Naive thymus-derived CD4-positive, alpha-beta T cell (primary cell): ENCODE data around the gene OSBPL10. TPM values are rescaled to one million over a fixed set of nuclear protein-coding genes. Genes with fewer than 3 reads are reported as not detected.

Experiments used
- ATAC-seq: fragments of 150-1000 bp; cut with Tn5 transposase; 2 replicates; pipeline ENCODE4 v1.10.0; 2021; ENCODE audit warnings: mild to moderate bottlenecking, moderate library complexity
- CTCF ChIA-PET: fragments of 350-600 bp; sonication (Branson Sonifier 250); formaldehyde crosslinking; loops from one replicate; lab custom pipeline; 2021; ENCODE audit warnings: antibody characterized with exemption; lab: Charles Lee
- POLR2A ChIA-PET: fragments of 350-600 bp; sonication (Branson Sonifier 250); formaldehyde crosslinking; loops from one replicate; lab custom pipeline; 2021; ENCODE audit warnings: antibody characterized with exemption, inconsistent platforms; lab: Charles Lee
- DNase-seq, 9 donors: peaks; one replicate each; pipeline versions ENCODE4 v3.0.0 to v3.0.0-alpha.2; 2020 to 2022; ENCODE audit warnings: mixed read lengths in 1 of 9
- H3K27ac ChIP-seq: one replicate; pipeline ENCODE4 v1.7.0; 2013; ENCODE audit warnings: mild to moderate bottlenecking, low read depth, low read length, moderate library complexity
- H3K27me3 ChIP-seq, 2 donors: one replicate each; pipeline ENCODE4 v1.7.0; 2013; ENCODE audit warnings: low read length in 2 of 2, mild to moderate bottlenecking in 2 of 2, moderate library complexity in 2 of 2; ENCODE audit not compliant: control insufficient read depth in 2 of 2, insufficient read depth in 2 of 2
- H3K36me3 ChIP-seq, 3 experiments: 1 replicate in 2 of 3; 2 replicates in 1 of 3; pipeline ENCODE4 v1.7.0; 2013; ENCODE audit warnings: low read length in 3 of 3, mild to moderate bottlenecking in 3 of 3, moderate library complexity in 1 of 3; ENCODE audit not compliant: insufficient read depth in 3 of 3, control insufficient read depth in 2 of 3
- H3K4me1 ChIP-seq, 2 donors: one replicate each; pipeline ENCODE4 v1.7.0; 2013; ENCODE audit warnings: low read length in 2 of 2, mild to moderate bottlenecking in 2 of 2, moderate library complexity in 1 of 2; ENCODE audit not compliant: control insufficient read depth in 2 of 2, insufficient read depth in 2 of 2
- H3K4me3 ChIP-seq: 2 replicates; pipeline ENCODE4 v1.7.0; 2013; ENCODE audit warnings: mild to moderate bottlenecking, low read length
- H3K9me3 ChIP-seq, 3 experiments: 1 replicate in 2 of 3; 2 replicates in 1 of 3; pipeline ENCODE4 v1.7.0; 2013; ENCODE audit warnings: low read length in 3 of 3; ENCODE audit not compliant: control insufficient read depth in 2 of 3
- H3K27ac Mint-ChIP-seq, 9 donors: one replicate each; pipeline ENCODE4 v1.8.0; 2020 to 2022; ENCODE audit warnings: mixed read lengths in 9 of 9, mild to moderate bottlenecking in 8 of 9, moderate library complexity in 5 of 9, inconsistent platforms in 2 of 9
- H3K27me3 Mint-ChIP-seq, 5 donors: one replicate each; pipeline ENCODE4 v1.8.0; 2021 to 2022; ENCODE audit warnings: mixed read lengths in 5 of 5, mild to moderate bottlenecking in 1 of 5
- H3K36me3 Mint-ChIP-seq, 5 donors: one replicate each; pipeline ENCODE4 v1.8.0; 2020 to 2022; ENCODE audit warnings: mixed read lengths in 5 of 5, mild to moderate bottlenecking in 3 of 5, inconsistent platforms in 1 of 5
- H3K4me1 Mint-ChIP-seq, 7 donors: one replicate each; pipeline ENCODE4 v1.8.0; 2020 to 2022; ENCODE audit warnings: mixed read lengths in 7 of 7, mild to moderate bottlenecking in 3 of 7, inconsistent platforms in 1 of 7
- H3K4me3 Mint-ChIP-seq, 10 donors: one replicate each; pipeline ENCODE4 v1.8.0; 2020 to 2022; ENCODE audit warnings: mild to moderate bottlenecking in 10 of 10, mixed read lengths in 10 of 10, moderate library complexity in 6 of 10, inconsistent platforms in 2 of 10
- H3K9me3 Mint-ChIP-seq, 11 donors: one replicate each; pipeline ENCODE4 v1.8.0; 2020 to 2022; ENCODE audit warnings: mixed read lengths in 11 of 11, mild to moderate bottlenecking in 4 of 11, inconsistent platforms in 1 of 11, moderate library complexity in 1 of 11
- intact Hi-C, 2 donors: fragments of 100-400 bp; cut with micrococcal nuclease; formaldehyde crosslinking; loops; one replicate each; pipeline ENCODE4 v1.15.1; 2023
- polyA plus RNA-seq, 2 donors: library from polyadenylated mRNA; unstranded; fragments of 300-500 nt; fragmentation: Illumina TruSeq; gene quantifications; one replicate each; pipeline ENCODE4 v1.2.3, GENCODE V29; 2021
- total RNA-seq, 6 experiments: library from RNA in 5 of 6; stranded (reverse) in 5 of 6; gene quantifications; 1 replicate in 5 of 6; 2 replicates in 1 of 6; pipeline ENCODE4 v1.2.3 and lab custom pipeline; 2021 to 2026

OSBPL10 gene, protein sequence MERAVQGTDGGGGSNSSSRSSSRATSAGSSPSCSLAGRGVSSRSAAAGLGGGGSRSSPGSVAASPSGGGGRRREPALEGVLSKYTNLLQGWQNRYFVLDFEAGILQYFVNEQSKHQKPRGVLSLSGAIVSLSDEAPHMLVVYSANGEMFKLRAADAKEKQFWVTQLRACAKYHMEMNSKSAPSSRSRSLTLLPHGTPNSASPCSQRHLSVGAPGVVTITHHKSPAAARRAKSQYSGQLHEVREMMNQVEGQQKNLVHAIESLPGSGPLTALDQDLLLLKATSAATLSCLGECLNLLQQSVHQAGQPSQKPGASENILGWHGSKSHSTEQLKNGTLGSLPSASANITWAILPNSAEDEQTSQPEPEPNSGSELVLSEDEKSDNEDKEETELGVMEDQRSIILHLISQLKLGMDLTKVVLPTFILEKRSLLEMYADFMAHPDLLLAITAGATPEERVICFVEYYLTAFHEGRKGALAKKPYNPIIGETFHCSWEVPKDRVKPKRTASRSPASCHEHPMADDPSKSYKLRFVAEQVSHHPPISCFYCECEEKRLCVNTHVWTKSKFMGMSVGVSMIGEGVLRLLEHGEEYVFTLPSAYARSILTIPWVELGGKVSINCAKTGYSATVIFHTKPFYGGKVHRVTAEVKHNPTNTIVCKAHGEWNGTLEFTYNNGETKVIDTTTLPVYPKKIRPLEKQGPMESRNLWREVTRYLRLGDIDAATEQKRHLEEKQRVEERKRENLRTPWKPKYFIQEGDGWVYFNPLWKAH
- total RNA-seq, result 1 to 10 TPM in 3 of 5 experiments, under 1 TPM in 2; 0.30 to 6.8 (median 1.5) TPM
- polyA plus RNA-seq, result under 1 TPM; 0.15 TPM
- not detected for total RNA-seq (lab: John Stamatoyannopoulos, UW)

DNA sequence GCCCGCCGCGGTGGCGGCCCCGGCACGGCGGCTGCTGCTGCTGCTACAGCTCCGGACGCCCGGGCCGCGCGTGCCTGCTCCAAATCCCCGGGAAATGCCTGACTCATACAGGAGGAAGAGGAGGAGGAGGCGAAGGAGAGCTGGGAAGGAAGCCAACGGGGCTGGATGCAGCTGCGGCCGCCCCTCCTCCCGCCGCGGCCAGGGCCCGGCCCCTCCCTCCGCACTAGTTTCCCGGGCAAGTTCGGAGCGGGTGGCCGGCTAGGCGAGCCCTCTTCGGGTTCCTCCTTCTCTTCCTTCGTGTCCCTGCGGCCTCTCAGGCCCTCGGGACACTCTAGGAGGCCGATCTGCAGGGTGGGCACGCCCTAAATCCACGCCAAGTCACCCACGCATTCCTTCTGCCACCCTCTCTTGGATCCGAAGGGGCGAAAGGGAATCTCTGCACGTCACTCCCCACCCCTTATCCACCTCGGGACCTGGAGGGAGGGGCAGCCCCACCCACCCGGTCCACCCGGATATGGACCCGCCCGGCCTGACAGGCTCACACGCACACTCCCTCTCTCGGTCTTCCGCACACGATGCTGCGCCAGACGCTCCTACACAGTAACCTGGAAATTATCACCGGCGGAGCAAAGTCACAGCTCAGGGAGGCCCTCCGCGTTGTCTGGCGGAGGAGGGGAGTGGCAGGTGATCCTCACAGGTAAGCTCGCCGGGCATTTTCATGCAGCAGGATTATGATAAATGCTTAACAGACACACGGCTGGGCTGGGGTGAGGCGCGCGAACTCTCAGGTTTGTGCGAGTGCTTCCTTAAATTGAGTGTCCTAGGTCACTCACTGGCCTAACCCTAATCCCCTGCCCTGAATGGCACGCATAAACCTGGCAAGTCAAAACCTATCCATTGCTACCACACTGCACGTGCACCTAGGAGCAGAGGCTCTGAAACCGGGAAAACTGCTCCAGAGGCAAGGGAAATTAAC lies at the start of gene OSBPL10, which contains the start of gene ZNF860:
TSS of gene OSBPL10 (minus strand) at position 57 of the 976 bp plus-strand sequence. CDS start 83 bp downstream, outside the sequence.
TSS of gene ZNF860 (plus strand) at position 545 of the 976 bp plus-strand sequence. CDS start 7,330 bp downstream, outside the sequence.
- H3K4me1 ChIP-seq, result no peaks in the 10 kb centered on the region
- H3K9me3 ChIP-seq, result no peaks in the 10 kb centered on the region
- Mint-ChIP-seq H3K4me3 (peak within 1 kb of the TSS; percentile 82 to 95 (median 88)), H3K9me3 (peaks cover 0 to 2% (median 0%) of the 10 kb centered on the region in 11 donors), H3K4me1 (peaks cover 0 to 26% (median 12%) of the 10 kb centered on the region in 7 donors), H3K27ac (peak within 1 kb of the TSS in 3 of 9 donors; percentile 10 to 84 (median 16)), H3K27me3 (peaks cover 24 to 57% (median 39%) of the 10 kb centered on the region in 5 donors), H3K36me3 (peaks cover 0 to 4% (median 0%) of the 10 kb centered on the region in 5 donors)
- peak; percentile 63 for ATAC-seq
- no peak within 1 kb of the TSS for H3K27ac ChIP-seq
- peaks cover 8 to 9% of the 10 kb centered on the region in 2 donors for H3K27me3 ChIP-seq
- peak in 6 of 9 donors; percentile 2 to 32 (median 8) for DNase-seq
- peak within 1 kb of the TSS; percentile 56 for H3K4me3 ChIP-seq
- intact Hi-C loops, result loop anchor here in 1 of 2 donors (2.0 kb wide), 1 partner anchor 63 kb away; no protein-coding TSS in a partner anchor
- CTCF ChIA-PET, result interaction anchor here (0.6 to 1.2 kb wide), 3 partner anchors 36 to 1786 kb away, joined by 3 read pairs; no protein-coding TSS in a partner anchor
- POLR2A ChIA-PET, result no interaction called here
- no peaks in the 10 kb centered on the region for H3K36me3 ChIP-seq

DNA sequence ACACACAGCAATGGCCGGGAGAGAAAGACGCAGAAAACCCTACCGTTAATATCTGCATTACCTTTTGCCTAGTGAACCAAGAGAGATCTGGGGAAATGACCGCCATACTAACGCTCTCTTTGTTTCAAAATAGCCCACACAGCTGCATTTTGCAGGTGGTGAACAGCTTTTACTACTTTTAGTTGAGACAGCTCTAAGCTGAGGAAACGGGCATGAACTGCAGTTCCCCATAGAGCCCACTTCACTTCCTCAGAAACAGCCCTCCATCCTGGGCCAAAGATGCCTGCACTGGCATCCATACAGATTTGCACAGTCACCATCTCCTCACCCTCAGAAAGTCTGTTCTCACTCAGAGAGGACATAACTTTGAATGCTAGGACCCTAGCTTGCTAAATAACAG lies 45.5 kb upstream of the OSBPL10 start:
- intact Hi-C loops, result no loop called here
- Mint-ChIP-seq H3K27me3 (peaks cover 0 to 18% (median 5%) of the 10 kb centered on the region in 5 donors), H3K36me3 (no peaks in the 10 kb centered on the region), H3K4me1 (no peaks in the 10 kb centered on the region), H3K4me3 (no peak overlapping the region), H3K9me3 (no peaks in the 10 kb centered on the region), H3K27ac (no peak overlapping the region)
- H3K9me3 ChIP-seq, result no peaks in the 10 kb centered on the region
- H3K36me3 ChIP-seq, result no peaks in the 10 kb centered on the region
- peak; percentile 54 for ATAC-seq
- H3K4me3 ChIP-seq, result no peak overlapping the region
- ChIA-PET POLR2A (no interaction called here), CTCF (interaction anchor here (0.7 to 1.3 kb wide), 2 partner anchors 118 to 160 kb away, joined by 3 read pairs; no protein-coding TSS in a partner anchor)
- DNase-seq, result no peak
- no peaks in the 10 kb centered on the region for H3K27me3 ChIP-seq
- no peaks in the 10 kb centered on the region for H3K4me1 ChIP-seq
- no peak overlapping the region for H3K27ac ChIP-seq

DNA sequence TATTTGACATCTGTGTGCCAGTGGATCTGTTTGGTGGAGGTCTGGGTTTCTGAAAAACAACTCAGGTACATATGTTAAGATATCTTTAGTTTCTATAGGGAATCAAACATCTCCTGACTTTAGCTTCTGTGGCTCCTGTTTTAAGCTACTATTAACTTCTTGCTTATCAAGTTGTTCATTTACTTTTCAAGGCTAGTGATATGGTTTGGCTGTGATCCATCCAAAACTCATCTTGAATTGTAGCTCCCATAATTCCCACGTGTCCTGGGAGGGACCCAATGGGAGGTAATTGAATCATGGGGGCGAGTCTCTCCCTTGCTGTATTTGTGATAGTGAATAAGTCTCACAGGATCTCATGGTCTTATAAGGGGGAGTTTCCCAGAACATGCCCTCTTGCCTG lies 41.9 kb upstream of the OSBPL10 start:
- DNase-seq (no peak), ATAC-seq (no peak)
- peaks cover 0 to 21% (median 5%) of the 10 kb centered on the region in 5 donors for H3K27me3 Mint-ChIP-seq
- intact Hi-C loops, result no loop called here
- H3K4me1 Mint-ChIP-seq, result peaks cover 0 to 5% (median 0%) of the 10 kb centered on the region in 7 donors
- Histone ChIP-seq H3K4me1 (no peaks in the 10 kb centered on the region), H3K9me3 (no peaks in the 10 kb centered on the region), H3K27ac (no peak overlapping the region), H3K27me3 (no peaks in the 10 kb centered on the region), H3K4me3 (no peak overlapping the region), H3K36me3 (no peaks in the 10 kb centered on the region)
- H3K27ac Mint-ChIP-seq, result no peak overlapping the region
- POLR2A ChIA-PET, result no interaction called here
- H3K4me3 Mint-ChIP-seq, result no peak overlapping the region
- H3K9me3 Mint-ChIP-seq, result peaks cover 0 to 3% (median 0%) of the 10 kb centered on the region in 11 donors
- no peaks in the 10 kb centered on the region for H3K36me3 Mint-ChIP-seq
- CTCF ChIA-PET, result interaction anchor here (2.6 kb wide), 1 partner anchor 121 kb away, joined by 11 read pairs; no protein-coding TSS in a partner anchor

GRCh38 chr3:32021748-32022147 lies 40.7 kb upstream of the OSBPL10 start:
- no peaks in the 10 kb centered on the region for H3K27me3 ChIP-seq
- no peak overlapping the region for H3K27ac ChIP-seq
- peaks cover 0 to 5% (median 0%) of the 10 kb centered on the region in 7 donors for H3K4me1 Mint-ChIP-seq
- H3K4me1 ChIP-seq, result no peaks in the 10 kb centered on the region
- H3K36me3 ChIP-seq, result no peaks in the 10 kb centered on the region
- POLR2A ChIA-PET, result no interaction called here
- peaks cover 0 to 15% (median 0%) of the 10 kb centered on the region in 5 donors for H3K27me3 Mint-ChIP-seq
- H3K36me3 Mint-ChIP-seq, result no peaks in the 10 kb centered on the region
- peaks cover 0 to 3% (median 0%) of the 10 kb centered on the region in 11 donors for H3K9me3 Mint-ChIP-seq
- no peak for DNase-seq
- no peaks in the 10 kb centered on the region for H3K9me3 ChIP-seq
- no peak overlapping the region for H3K4me3 Mint-ChIP-seq
- intact Hi-C loops, result no loop called here
- no peak overlapping the region for H3K27ac Mint-ChIP-seq
- no peak overlapping the region for H3K4me3 ChIP-seq
- CTCF ChIA-PET, result interaction anchor here (0.6 to 2.6 kb wide), 2 partner anchors 22 to 123 kb away, joined by 4 to 11 read pairs; no protein-coding TSS in a partner anchor
- no peak for ATAC-seq

DNA sequence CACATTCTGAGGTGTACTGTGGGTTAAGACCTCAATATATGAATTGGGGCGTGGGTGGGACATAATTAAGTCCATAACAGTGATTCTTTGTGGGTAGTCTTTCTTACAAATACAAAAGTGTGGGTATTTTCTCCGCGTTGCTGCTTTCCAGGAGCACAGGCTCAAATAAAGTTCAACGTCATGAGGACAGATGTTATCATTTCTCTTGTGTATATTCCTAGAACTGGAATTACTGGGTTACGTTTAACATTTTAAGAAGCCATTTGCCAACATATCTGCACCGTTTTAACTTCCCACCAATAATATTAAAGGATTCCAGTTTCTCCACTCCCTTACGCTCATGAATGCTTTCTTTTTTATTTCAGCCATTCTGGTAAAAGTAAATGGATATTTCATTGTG lies 40.1 kb upstream of the OSBPL10 start:
- Mint-ChIP-seq H3K27ac (no peak overlapping the region), H3K4me3 (no peak overlapping the region), H3K36me3 (no peaks in the 10 kb centered on the region), H3K9me3 (peaks cover 0 to 3% (median 0%) of the 10 kb centered on the region in 11 donors), H3K4me1 (peaks cover 0 to 5% (median 0%) of the 10 kb centered on the region in 7 donors), H3K27me3 (peaks cover 0 to 10% (median 0%) of the 10 kb centered on the region in 5 donors)
- ChIA-PET CTCF (interaction anchor here (2.6 kb wide), 1 partner anchor 123 kb away, joined by 11 read pairs; no protein-coding TSS in a partner anchor), POLR2A (no interaction called here)
- no peaks in the 10 kb centered on the region for H3K27me3 ChIP-seq
- DNase-seq (no peak), ATAC-seq (no peak)
- H3K9me3 ChIP-seq, result no peaks in the 10 kb centered on the region
- no peak overlapping the region for H3K4me3 ChIP-seq
- no peaks in the 10 kb centered on the region for H3K4me1 ChIP-seq
- H3K36me3 ChIP-seq, result no peaks in the 10 kb centered on the region
- H3K27ac ChIP-seq, result no peak overlapping the region
- intact Hi-C loops, result no loop called here
